Measurements from ENCODE around the gene ARID3C. TPM values are rescaled to one million over a fixed set of nuclear protein-coding genes. Genes with fewer than 3 reads are reported as not detected.

ARID3C gene
- polyA plus RNA-seq, 2 of the 4 experiments (the other 2 are of a cell fraction), result 0.09 to 0.12 TPM

DNA sequence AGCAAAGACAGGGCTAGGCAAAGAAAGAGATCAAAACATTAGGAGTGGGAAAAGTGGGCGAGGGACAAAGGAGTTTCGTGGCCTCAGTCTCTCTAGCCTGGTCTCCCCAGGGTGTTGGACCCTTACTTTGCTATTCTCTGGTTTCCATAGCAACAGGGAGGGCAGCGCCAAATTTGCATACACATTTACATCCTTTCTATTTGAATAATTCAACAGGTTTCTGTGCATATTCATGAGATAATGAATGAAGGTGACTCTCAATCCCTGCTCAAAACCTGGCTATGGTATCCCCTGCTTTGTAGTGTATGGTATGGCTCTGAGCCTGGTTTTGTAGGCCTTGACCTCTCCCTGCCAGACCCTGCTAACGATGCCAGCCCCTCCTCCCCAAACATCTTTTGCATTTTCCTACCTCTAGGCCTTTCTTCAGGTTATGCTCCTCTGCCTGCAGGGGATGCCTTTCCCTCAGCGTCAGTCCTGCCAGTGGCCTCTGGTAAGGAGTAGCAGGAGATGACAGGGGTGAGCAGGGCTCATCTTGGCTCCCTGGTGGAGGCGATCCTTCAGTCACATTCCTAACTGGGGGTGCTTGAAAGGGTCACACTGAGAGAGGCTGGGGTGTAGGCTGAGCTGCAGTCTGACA lies 26.8 kb downstream of the ARID3C start:
- CTCF ChIA-PET, result interaction anchor here (0.8 to 17.0 kb wide), 25 partner anchors 9 to 270 kb away, joined by 3 to 429 read pairs (median 14); partner anchors contain the start of genes ARID3C and SIGMAR1

DNA sequence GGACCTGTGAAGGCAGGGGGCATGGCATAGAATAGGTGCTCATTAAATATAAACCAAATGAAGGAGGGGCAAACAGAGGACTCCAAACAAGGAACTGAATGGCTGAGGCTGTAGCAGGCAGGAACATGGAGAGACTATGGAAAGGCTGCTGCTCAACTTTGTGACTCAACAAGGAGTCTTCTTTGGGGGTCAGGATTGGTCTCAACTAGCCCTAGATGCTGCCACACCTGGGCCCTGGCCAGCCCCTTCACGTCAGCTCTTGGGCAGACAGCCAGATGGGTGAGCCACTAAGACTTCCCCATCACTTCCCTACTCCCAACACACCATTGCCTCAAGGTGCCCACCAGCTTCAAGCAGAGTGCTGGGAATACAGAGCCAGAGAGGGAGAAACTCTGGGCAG lies 28.0 kb downstream of the ARID3C start:
- POLR2A ChIA-PET, result no interaction called here
- TF ChIP-seq, protein P1, sequence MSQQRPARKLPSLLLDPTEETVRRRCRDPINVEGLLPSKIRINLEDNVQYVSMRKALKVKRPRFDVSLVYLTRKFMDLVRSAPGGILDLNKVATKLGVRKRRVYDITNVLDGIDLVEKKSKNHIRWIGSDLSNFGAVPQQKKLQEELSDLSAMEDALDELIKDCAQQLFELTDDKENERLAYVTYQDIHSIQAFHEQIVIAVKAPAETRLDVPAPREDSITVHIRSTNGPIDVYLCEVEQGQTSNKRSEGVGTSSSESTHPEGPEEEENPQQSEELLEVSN (IDR thresholded peaks at IDR 0.05; ENCODE audit: borderline replicate concordance, low read depth), result no peak
- TF ChIP-seq CBX2 (IDR thresholded peaks at IDR 0.05; ENCODE audit: borderline replicate concordance, low read depth) (no peak), EHF (CRISPR knock-in tag; IDR thresholded peaks at IDR 0.05) (no peak), RNF2 (IDR thresholded peaks at IDR 0.05; ENCODE audit: borderline replicate concordance, low read depth) (no peak), GATA3 (IDR thresholded peaks at IDR 0.05; ENCODE audit: borderline replicate concordance) (no peak)
- TF ChIP-seq, protein P2, sequence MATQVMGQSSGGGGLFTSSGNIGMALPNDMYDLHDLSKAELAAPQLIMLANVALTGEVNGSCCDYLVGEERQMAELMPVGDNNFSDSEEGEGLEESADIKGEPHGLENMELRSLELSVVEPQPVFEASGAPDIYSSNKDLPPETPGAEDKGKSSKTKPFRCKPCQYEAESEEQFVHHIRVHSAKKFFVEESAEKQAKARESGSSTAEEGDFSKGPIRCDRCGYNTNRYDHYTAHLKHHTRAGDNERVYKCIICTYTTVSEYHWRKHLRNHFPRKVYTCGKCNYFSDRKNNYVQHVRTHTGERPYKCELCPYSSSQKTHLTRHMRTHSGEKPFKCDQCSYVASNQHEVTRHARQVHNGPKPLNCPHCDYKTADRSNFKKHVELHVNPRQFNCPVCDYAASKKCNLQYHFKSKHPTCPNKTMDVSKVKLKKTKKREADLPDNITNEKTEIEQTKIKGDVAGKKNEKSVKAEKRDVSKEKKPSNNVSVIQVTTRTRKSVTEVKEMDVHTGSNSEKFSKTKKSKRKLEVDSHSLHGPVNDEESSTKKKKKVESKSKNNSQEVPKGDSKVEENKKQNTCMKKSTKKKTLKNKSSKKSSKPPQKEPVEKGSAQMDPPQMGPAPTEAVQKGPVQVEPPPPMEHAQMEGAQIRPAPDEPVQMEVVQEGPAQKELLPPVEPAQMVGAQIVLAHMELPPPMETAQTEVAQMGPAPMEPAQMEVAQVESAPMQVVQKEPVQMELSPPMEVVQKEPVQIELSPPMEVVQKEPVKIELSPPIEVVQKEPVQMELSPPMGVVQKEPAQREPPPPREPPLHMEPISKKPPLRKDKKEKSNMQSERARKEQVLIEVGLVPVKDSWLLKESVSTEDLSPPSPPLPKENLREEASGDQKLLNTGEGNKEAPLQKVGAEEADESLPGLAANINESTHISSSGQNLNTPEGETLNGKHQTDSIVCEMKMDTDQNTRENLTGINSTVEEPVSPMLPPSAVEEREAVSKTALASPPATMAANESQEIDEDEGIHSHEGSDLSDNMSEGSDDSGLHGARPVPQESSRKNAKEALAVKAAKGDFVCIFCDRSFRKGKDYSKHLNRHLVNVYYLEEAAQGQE (IDR thresholded peaks at IDR 0.05), result no peak
- TF ChIP-seq, protein P3, sequence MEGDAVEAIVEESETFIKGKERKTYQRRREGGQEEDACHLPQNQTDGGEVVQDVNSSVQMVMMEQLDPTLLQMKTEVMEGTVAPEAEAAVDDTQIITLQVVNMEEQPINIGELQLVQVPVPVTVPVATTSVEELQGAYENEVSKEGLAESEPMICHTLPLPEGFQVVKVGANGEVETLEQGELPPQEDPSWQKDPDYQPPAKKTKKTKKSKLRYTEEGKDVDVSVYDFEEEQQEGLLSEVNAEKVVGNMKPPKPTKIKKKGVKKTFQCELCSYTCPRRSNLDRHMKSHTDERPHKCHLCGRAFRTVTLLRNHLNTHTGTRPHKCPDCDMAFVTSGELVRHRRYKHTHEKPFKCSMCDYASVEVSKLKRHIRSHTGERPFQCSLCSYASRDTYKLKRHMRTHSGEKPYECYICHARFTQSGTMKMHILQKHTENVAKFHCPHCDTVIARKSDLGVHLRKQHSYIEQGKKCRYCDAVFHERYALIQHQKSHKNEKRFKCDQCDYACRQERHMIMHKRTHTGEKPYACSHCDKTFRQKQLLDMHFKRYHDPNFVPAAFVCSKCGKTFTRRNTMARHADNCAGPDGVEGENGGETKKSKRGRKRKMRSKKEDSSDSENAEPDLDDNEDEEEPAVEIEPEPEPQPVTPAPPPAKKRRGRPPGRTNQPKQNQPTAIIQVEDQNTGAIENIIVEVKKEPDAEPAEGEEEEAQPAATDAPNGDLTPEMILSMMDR (IDR thresholded peaks at IDR 0.05), result no peak
- Histone ChIP-seq H3K4me1 (no peaks in the 10 kb centered on the region), H3K4me2 (no peak overlapping the region), H3K27ac (no peak overlapping the region), H3K4me3 (no peak overlapping the region), H3K9me3 (no peaks in the 10 kb centered on the region)
- 13% methylated on average over 1 of the region's 1 CpG for WGBS (ENCODE audit: missing lambda C conversion rate)
- CTCF ChIA-PET, result interaction anchor here (0.7 to 11.6 kb wide), 10 partner anchors 8 to 268 kb away, joined by 3 to 297 read pairs (median 5); no protein-coding TSS in a partner anchor
- DNase-seq (ENCODE audit: low read depth in 1 of 2, low spot score in 1 of 2) (no peak), FAIRE-seq (no peak), ATAC-seq (no peak)

More for the DNA sequence above, 26.8 kb downstream of the ARID3C start:
- Histone ChIP-seq H3K27ac (no peak overlapping the region), H3K4me2 (no peak overlapping the region), H3K9me3 (no peaks in the 10 kb centered on the region), H3K4me1 (peaks cover under 1% of the 10 kb centered on the region; the same call in 1 of the 3 replicates), H3K4me3 (no peak overlapping the region)
- no peak for TF ChIP-seq FOSB (CRISPR knock-in tag; IDR thresholded peaks at IDR 0.05)
- TF ChIP-seq BHLHE40 (IDR thresholded peaks at IDR 0.05; ENCODE audit: low read depth, low read length), result no peak
- TF ChIP-seq HOXB5 (CRISPR knock-in tag; IDR thresholded peaks at IDR 0.05), result no peak
- TF ChIP-seq, protein P4, sequence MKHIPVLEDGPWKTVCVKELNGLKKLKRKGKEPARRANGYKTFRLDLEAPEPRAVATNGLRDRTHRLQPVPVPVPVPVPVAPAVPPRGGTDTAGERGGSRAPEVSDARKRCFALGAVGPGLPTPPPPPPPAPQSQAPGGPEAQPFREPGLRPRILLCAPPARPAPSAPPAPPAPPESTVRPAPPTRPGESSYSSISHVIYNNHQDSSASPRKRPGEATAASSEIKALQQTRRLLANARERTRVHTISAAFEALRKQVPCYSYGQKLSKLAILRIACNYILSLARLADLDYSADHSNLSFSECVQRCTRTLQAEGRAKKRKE (CRISPR knock-in tag; IDR thresholded peaks at IDR 0.05; ENCODE audit: low read depth), result no peak
- TF ChIP-seq HOXB13 (CRISPR knock-in tag; IDR thresholded peaks at IDR 0.05; ENCODE audit: low read depth), result no peak
- TF ChIP-seq, protein P5, sequence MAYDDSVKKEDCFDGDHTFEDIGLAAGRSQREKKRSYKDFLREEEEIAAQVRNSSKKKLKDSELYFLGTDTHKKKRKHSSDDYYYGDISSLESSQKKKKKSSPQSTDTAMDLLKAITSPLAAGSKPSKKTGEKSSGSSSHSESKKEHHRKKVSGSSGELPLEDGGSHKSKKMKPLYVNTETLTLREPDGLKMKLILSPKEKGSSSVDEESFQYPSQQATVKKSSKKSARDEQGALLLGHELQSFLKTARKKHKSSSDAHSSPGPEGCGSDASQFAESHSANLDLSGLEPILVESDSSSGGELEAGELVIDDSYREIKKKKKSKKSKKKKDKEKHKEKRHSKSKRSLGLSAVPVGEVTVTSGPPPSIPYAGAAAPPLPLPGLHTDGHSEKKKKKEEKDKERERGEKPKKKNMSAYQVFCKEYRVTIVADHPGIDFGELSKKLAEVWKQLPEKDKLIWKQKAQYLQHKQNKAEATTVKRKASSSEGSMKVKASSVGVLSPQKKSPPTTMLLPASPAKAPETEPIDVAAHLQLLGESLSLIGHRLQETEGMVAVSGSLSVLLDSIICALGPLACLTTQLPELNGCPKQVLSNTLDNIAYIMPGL (CRISPR knock-in tag; IDR thresholded peaks at IDR 0.05; ENCODE audit: borderline replicate concordance), result no peak
- TF ChIP-seq, protein P6, sequence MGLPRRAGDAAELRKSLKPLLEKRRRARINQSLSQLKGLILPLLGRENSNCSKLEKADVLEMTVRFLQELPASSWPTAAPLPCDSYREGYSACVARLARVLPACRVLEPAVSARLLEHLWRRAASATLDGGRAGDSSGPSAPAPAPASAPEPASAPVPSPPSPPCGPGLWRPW (IDR thresholded peaks at IDR 0.05), result no peak
- TF ChIP-seq GATA3 (IDR thresholded peaks at IDR 0.05; ENCODE audit: borderline replicate concordance), result no peak
- no peak for TF ChIP-seq JUN (IDR thresholded peaks at IDR 0.05)
- no peak for TF ChIP-seq TFCP2L1 (CRISPR knock-in tag; IDR thresholded peaks at IDR 0.05)
- no peak for TF ChIP-seq RAD21 (conservative IDR thresholded peaks at IDR 0.05 in 1 of 2, IDR thresholded peaks at IDR 0.05 in 1 of 2)
- no peak for ATAC-seq
- FAIRE-seq, result no peak
- 57% methylated on average over 5 of the region's 6 CpGs for whole genome bisulfite sequencing (ENCODE audit: missing lambda C conversion rate)
- POLR2A ChIA-PET, result no interaction called here
- no peak for DNase-seq (ENCODE audit: low read depth in 1 of 2, low spot score in 1 of 2)

Measured in A549 (cell line).